HepG2 (cell line): ENCODE measurements around the gene CEP76. TPM values are rescaled to one million over a fixed set of nuclear protein-coding genes. Genes with fewer than 3 reads are reported as not detected.

Experiments used
- ATAC-seq: fragments of 200-7000 bp; cut with Tn5 transposase; 3 replicates; pipeline ENCODE4 v1.9.1; 2020; ENCODE audit warnings: mild to moderate bottlenecking, moderate library complexity
- BruUV-seq: library from RNA; stranded (reverse); fragments of 400-500 nt; replicated peaks from 2 replicates; lab custom pipeline; 2021; lab: Mats Ljungman, UMichigan
- CTCF ChIA-PET: fragments of 300-600 bp; formaldehyde crosslinking; extraction: SDS; loops from one replicate; lab custom pipeline; 2021; ENCODE audit warnings: low total read pairs, inconsistent platforms, low intra/inter-chr PET ratio; lab: Yijun Ruan, JAX
- POLR2A ChIA-PET: fragments of 350-600 bp; sonication (Branson Sonifier 250); formaldehyde crosslinking; loops from one replicate; lab custom pipeline; 2020; ENCODE audit warnings: antibody characterized with exemption, inconsistent platforms; lab: Yijun Ruan, JAX
- DNase-seq: peaks from one replicate; pipeline ENCODE4 v3.0.0-alpha.2; 2015; ENCODE audit warnings: low spot score
- FAIRE-seq: peaks from 3 replicates; lab custom pipeline; 2011; peaks lifted over from hg19 to GRCh38; lab: Jason Lieb, UNC
- H2AFZ ChIP-seq: one replicate; pipeline ENCODE4 v1.6.1; 2011; ENCODE audit warnings: low read length, inconsistent platforms
- H3K27ac ChIP-seq: fragments of 300-600 bp; 3 replicates; pipeline ENCODE4 v1.8.0; 2011; ENCODE audit warnings: mixed run types, mild to moderate bottlenecking, mixed read lengths, low read length, inconsistent platforms; ENCODE audit not compliant: insufficient read depth; ENCODE audit errors: extremely low read length
- H3K27me3 ChIP-seq, 2 experiments: fragments of 200-600 bp in 1 of 2; 2 replicates in 1 of 2; 3 replicates in 1 of 2; pipeline versions ENCODE4 v1.6.0 to v1.8.0; 2011; ENCODE audit warnings: low read length in 2 of 2, mild to moderate bottlenecking in 2 of 2, moderate library complexity in 2 of 2, inconsistent platforms in 1 of 2; ENCODE audit not compliant: insufficient read depth in 2 of 2, control insufficient read depth in 1 of 2
- H3K36me3 ChIP-seq, 2 experiments: fragments of 200-600 bp in 1 of 2; replicated peaks in 1 of 2; 2 replicates in 1 of 2; 3 replicates in 1 of 2; pipeline versions ENCODE4 v1.5.1 to v1.8.0; 2011; ENCODE audit warnings: low read length in 2 of 2, inconsistent platforms in 1 of 2; ENCODE audit not compliant: insufficient read depth in 2 of 2, control insufficient read depth in 1 of 2
- H3K4me1 ChIP-seq: 2 replicates; pipeline ENCODE4 v1.5.1; 2012; ENCODE audit warnings: low read length, inconsistent platforms; ENCODE audit not compliant: insufficient read depth
- H3K4me2 ChIP-seq: 2 replicates; pipeline ENCODE4 v1.6.0; 2011; ENCODE audit warnings: low read depth, low read length, inconsistent platforms
- H3K4me3 ChIP-seq, 3 experiments: fragments of 200-600 bp in 1 of 3; sonication (generic), shearing (Covaris generic) in 1 of 3; replicated peaks in 1 of 3; 2 replicates each; pipeline ENCODE4 v1.5.1; 2011 to 2016; ENCODE audit warnings: low read length in 3 of 3, inconsistent platforms in 2 of 3, low read depth in 2 of 3, mild to moderate bottlenecking in 2 of 3, control low read depth in 1 of 3, mixed read lengths in 1 of 3; ENCODE audit not compliant: insufficient read depth in 1 of 3
- H3K79me2 ChIP-seq: one replicate; pipeline ENCODE4 v1.6.1; 2011; ENCODE audit warnings: low read length, inconsistent platforms; ENCODE audit not compliant: insufficient read depth
- H3K9ac ChIP-seq: 2 replicates; pipeline ENCODE4 v1.6.0; 2011; ENCODE audit warnings: mild to moderate bottlenecking, low read depth, low read length, inconsistent platforms; ENCODE audit not compliant: insufficient read depth
- H3K9me3 ChIP-seq: 2 replicates; pipeline ENCODE4 v1.5.1; 2012; ENCODE audit warnings: mild to moderate bottlenecking, low read length
- H4K20me1 ChIP-seq: 2 replicates; pipeline ENCODE4 v1.6.0; 2011; ENCODE audit warnings: inconsistent platforms, mild to moderate bottlenecking, low read length, moderate library complexity; ENCODE audit not compliant: insufficient read depth
- ARID2 ChIP-seq: sonication (generic); formaldehyde crosslinking; IDR thresholded peaks from 2 replicates; pipeline ENCODE4 v1.8.1; 2022; ENCODE audit warnings: mild to moderate bottlenecking, missing genetic modification reagents, borderline replicate concordance
- ISX ChIP-seq: sonication (generic); formaldehyde crosslinking; conservative IDR thresholded peaks from 2 replicates; pipeline ENCODE4 v1.5.0; 2020; ENCODE audit warnings: missing genetic modification reagents
- ZBTB7B ChIP-seq: sonication (generic); formaldehyde crosslinking; IDR thresholded peaks from 2 replicates; pipeline ENCODE4 v1.4.0; 2020; ENCODE audit warnings: missing genetic modification reagents
- ZNF280D ChIP-seq: sonication (generic); formaldehyde crosslinking; IDR thresholded peaks from 2 replicates; pipeline ENCODE4 v1.5.1; 2020; ENCODE audit warnings: mild to moderate bottlenecking, missing genetic modification reagents
- ZNF597 ChIP-seq: sonication (generic); formaldehyde crosslinking; IDR thresholded peaks from 2 replicates; pipeline ENCODE4 v1.5.0; 2020; ENCODE audit warnings: missing genetic modification reagents
- ZNF800 ChIP-seq: sonication (generic); formaldehyde crosslinking; IDR thresholded peaks from 2 replicates; pipeline ENCODE4 v1.4.0; 2020; ENCODE audit warnings: missing genetic modification reagents
- WGBS: methylation state at CpG from one replicate; pipeline ENCODE4 v1.1.6; 2017; ENCODE audit warnings: low lambda C conversion rate; 5-methylcytosine and 5-hydroxymethylcytosine counted together
- in situ Hi-C: cut with HindIII; loops from 2 replicates; pipeline ENCODE4 v1.10.0; 2017; ENCODE audit warnings: low pct_unique_long_range_greater_than_20kb; ENCODE audit not compliant: extremely low pct_ligation_motif_present
- intact Hi-C: fragments of 100-400 bp; cut with micrococcal nuclease; formaldehyde crosslinking; loops from one replicate; pipeline ENCODE4 v1.10.0; 2022; ENCODE audit not compliant: unreplicated experiment
- polyA plus RNA-seq, 8 experiments: library from polyadenylated mRNA; depleted of rRNA in 3 of 8; stranded (reverse) in 7 of 8; unstranded in 1 of 8; fragments of >200 nt; fragmentation: Illumina TruSeq in 4 of 8; extraction: Trizol in 4 of 8; gene quantifications; 2 replicates each; pipeline versions ENCODE4 v1.2.1 to v1.2.3, GENCODE V29; 2011 to 2016; ENCODE audit warnings: low read depth in 4 of 8, missing spikeins in 1 of 8, mixed read lengths in 1 of 8; ENCODE audit not compliant: insufficient read depth in 1 of 8
- total RNA-seq, 5 experiments: library from RNA; depleted of rRNA; stranded (reverse); fragments of >200 nt; fragmentation: Illumina TruSeq; extraction: Trizol; gene quantifications; 2 replicates each; pipeline ENCODE4 v1.2.3, GENCODE V29; 2016; ENCODE audit warnings: low read depth in 1 of 5

Gene CEP76
- total and polyA plus RNA-seq, 2 of the 13 experiments (the other 11 are each of a cell fraction or from before 2014, with no cell fraction given): 13.9 to 15.1 TPM

- 91% methylated on average over 5 of the region's 5 CpGs for WGBS
- peaks cover 37% of the 10 kb centered on the region for H3K4me1 ChIP-seq
- no peak for DNase-seq
- H3K36me3 ChIP-seq: no peaks in the 10 kb centered on the region
- H3K4me3 ChIP-seq: no peak overlapping the region
- H3K4me2 ChIP-seq: no peak overlapping the region
- BruUV-seq: no TSS peak
- no peak for FAIRE-seq
- in situ Hi-C loops: no loop called here
- H3K79me2 ChIP-seq: no peaks in the 10 kb centered on the region
- H3K27me3 ChIP-seq: no peaks in the 10 kb centered on the region
- intact Hi-C loops: loop anchor here (5.0 kb wide), 1 partner anchor 150 kb away; no protein-coding TSS in a partner anchor
- ATAC-seq: no peak
- H3K27ac ChIP-seq: no peak overlapping the region
- H3K9ac ChIP-seq: no peak overlapping the region
- no peaks in the 10 kb centered on the region for H4K20me1 ChIP-seq
- CTCF ChIA-PET: no interaction called here
- no peak overlapping the region for H2AFZ ChIP-seq
- POLR2A ChIA-PET: interaction anchor here (5.3 kb wide), 1 partner anchor 12 kb away, joined by 39 read pairs; no protein-coding TSS in a partner anchor
- TF ChIP-seq ARID2: no peak
- TF ChIP-seq ZBTB7B: no peak
- no peak for TF ChIP-seq ZNF280D (CRISPR knock-in tag)
- TF ChIP-seq ISX (CRISPR knock-in tag): no peak
- TF ChIP-seq ZNF800 (CRISPR knock-in tag): no peak
- TF ChIP-seq ZNF597: no peak
- no peaks in the 10 kb centered on the region for H3K9me3 ChIP-seq
These were observed 39.9 kb upstream of the CEP76 start for GRCh38 chr18:12742453-12742852.
